GM19468 (cell line): ENCODE data around the gene AP2A2.

Source experiments
- ATAC-seq: cut with Tn5 transposase; IDR thresholded peaks from one replicate; pipeline ENCODE4 v1.9.1; 2021; ENCODE audit warnings: mild to moderate bottlenecking, moderate library complexity, moderate number of reproducible peaks; ENCODE audit not compliant: unreplicated experiment; ENCODE audit errors: extremely low read depth

The AP2A2 gene

DNA sequence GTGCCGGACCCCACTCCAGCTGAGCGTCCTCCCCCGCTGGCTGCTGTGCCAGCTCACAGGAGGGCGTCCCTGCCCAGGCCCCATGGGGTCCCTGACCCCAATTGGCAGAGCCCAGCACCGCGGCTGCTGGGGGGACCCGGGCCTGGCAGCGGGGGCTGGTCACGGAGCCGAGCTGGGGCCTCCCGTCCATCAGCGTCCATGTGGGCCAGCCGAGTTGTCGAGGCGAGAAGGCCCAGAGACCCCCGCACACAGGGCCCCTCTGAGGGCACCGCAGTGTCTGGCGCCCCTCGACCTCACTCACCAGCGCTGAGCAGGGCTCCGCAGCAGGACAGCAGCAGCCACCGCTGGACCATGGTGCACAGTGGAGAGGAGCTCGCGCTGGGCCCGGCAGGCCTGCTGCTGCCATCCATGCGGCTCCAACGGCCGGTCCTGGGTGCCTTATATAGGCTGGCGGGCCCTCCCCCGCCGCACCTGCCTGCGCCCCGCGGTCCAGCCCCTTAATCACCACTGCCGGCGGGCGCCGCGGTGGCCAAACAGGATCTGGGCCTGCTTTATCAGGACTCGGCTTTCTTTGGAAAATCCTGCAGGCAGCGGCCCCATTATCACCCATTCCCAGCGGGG, 110.7 kb downstream of the AP2A2 start, which contains the start of gene MUC6:
MUC6 (minus strand) TSS at position 416 of the 621 bp plus-strand sequence; CDS start at position 353, 63 bp downstream.
- no peak for ATAC-seq

DNA sequence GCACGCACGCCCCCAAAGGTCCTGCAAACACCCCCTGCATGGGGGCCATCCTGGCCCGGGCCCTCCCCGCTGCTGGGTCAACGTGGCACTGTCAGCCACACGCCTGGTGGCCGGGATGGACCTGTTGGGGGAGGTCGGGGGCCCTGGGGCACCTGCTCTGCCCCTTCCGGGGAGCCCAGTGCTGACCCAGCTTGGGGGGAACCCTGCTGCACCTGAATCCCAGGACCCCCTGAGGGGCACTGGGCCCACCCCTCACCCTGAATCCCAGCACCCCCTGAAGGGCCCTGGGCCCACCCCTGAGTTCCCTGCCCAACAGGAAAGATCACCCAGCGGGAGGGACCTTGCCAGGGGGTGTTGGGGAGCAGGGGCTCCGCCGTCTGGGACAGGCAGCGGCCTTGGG, 111.3 kb downstream of the AP2A2 start:
- no peak for ATAC-seq

DNA sequence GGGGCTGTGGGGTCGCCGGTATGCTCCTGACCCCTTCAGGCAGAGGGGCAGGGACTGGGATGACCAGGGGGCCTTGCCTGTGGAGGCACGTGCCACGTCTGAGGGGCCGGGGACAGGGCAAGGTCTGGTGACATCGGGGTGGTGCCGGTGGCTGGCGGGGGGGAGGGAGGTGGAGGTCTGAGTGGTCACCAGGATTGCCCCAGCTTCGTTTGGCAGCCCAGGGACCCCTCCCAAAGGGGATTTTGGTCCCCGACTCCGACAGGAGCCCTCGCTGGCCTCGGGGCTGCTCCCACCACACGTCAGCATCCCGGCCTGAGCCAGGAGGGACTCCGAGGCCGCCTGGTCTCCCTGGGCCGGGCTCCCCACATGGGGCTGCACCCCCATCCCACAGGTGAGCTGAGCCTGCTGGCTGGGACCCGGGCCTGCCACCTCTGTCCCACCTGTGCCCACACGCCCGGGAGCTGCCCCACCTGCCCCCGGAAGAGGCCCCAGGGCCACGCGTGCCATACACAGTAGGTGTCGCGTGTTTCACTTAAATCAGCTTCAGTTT, 111.9 kb downstream of the AP2A2 start:
- no peak for ATAC-seq

DNA sequence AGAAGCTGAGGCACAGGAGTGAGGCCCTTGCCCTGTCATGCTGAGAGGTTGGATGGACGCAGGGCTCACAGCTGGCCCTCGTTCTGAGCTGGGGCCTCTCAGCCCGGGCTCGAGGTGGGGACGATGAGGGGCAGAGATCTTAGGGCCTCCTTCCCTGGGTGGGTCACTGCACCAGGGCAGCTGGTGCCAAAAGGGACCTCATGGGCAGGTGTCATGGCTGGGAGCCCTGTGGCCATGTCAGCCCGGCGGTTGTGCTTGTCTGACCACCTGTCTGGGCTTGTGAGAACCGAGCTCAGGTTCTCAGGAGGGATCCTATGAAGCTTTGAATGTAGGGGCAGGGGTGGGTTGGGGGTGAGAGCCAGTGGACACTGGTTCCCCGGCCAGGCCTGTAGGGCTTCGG, 112.7 kb downstream of the AP2A2 start:
- ATAC-seq, result no peak

- ATAC-seq, result no peak
Observed at GRCh38 chr11:1038921-1039320, 113.3 kb downstream of the AP2A2 start.

DNA sequence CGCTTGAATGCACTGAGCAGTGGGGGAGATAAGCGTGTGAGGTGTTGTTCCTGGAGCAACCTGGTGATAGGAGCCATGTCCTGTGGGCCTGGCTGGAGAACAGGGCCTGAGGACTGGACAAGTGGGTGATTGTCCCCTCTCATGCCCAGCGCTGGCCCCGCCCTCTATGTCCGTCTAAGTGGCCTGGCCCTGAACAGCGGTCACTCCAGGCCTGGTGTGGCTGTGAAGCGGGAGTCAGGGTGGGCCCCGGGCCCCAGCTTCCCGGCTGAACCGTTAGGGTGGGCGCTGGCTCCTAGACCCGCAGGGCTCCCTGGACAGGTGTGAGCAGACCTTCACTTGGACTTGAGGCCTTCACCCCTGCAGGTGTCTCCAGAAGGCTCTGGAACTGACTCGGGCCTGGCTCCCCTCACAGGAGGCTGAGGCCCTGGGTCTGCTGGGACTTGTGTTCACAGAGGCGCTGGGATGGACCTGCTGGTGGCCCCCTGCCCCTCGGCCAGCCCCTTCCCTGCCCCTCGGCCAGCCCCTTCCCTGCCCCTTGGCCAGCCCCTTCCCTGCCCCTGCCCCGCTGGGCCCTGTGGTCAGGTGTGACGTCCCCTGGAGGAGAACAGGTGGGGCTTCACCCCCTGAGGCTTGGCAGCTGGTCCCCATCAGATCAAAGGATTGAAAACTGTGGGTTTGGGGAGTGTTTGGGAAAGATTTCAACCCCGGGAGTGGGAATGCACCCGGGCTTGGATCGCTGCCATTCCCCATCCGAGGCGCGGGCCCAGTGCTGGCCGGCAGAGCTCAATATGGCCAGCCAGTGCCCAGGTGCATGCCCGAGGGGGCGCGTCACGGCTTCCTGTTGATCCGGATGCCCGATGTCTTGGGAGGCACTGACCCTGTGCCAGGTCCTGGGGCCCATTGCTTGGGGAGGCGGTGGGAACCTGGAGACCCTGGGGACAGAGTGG, 114.1 kb downstream of the AP2A2 start:
- ATAC-seq, result no peak

GRCh38 chr11:1040428-1041148, 114.9 kb downstream of the AP2A2 start:
- no peak for ATAC-seq

DNA sequence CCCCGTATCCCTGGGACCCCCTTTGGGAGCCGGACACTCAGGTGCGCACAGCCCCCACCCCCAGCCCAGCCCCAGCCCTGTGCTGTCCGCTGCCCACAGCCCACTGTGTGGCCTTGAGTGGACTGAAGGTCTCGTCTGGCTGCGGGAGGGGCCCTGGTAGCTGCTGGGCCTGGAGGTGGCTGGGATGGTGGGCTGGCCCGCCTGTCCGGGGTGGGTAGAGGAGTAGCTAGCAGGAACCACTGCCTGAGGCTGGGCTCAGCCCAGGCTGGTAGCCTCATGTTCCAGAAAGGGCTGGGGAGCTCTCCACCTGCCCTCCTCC, 115.4 kb downstream of the AP2A2 start:
- ATAC-seq, result no peak

DNA sequence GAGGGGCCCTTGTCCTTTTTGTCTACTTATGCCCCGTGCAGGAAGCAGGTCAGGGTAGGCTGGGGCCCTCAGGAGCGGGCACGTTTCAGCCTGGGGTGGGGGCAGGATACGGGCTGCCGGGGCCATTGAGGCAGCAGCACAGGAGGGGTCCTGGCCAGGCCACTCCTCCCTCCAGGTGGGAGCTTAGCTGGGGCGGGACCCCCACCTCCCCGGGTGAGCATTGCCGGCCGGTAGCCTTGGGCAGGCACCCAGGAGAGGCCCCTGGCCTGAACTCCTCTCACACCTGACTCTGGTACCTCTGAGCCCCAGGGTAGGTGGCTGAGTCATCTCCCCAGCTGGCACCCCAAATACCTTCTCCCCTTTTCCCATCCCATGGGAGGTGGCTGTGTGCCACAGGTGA, 115.8 kb downstream of the AP2A2 start:
- ATAC-seq, result no peak

- no peak for ATAC-seq
Observed at GRCh38 chr11:1041936-1042608, 116.4 kb downstream of the AP2A2 start.

DNA sequence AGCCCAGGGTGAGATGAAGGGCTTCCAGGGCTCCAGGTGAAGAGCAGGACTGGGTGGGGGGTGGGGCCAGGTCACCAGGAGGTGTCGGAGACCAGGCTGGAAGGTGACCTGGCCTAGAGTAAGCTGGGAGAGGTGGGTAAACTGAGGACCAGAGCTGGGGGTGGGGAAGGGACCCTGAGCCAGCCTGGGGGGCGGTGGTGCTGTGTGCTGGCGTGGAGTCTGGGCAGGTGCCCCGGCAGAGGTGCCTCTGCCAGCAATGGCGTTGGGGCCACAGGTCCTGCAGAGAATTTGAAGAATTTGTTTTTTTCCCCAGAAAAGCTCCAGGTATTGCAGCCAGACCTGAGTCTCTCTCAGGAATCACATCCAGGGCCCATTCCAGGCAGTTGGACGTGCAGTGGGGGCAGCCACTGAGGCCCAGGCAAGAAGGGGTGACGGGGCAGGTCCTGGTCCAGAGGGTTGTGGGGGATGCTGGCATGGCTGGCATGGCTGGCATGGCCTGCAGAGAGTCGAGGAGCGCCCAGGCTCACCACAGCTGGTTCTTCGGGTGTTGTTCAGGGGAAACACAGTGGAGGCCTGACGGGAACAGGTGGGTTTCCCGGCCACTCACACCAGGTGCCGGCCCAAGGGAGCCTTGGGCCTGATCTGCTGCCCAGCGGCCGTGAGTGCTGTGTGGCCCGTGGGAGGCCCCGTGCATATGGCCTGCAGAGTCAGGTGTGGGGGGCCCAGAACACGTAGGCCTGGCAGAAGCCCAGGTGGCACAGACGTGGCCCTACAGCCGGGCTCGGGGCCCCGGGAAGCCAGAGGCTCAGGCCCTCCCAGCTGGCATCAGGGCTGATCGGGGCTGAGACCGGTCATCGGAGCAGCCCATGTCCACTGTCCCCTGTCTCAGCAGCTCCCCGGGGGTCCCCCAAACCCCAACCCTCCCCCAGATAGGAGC, 117.2 kb downstream of the AP2A2 start:
- no peak for ATAC-seq

- ATAC-seq, result no peak
Observed at GRCh38 chr11:1043563-1044096, 118.0 kb downstream of the AP2A2 start.

DNA sequence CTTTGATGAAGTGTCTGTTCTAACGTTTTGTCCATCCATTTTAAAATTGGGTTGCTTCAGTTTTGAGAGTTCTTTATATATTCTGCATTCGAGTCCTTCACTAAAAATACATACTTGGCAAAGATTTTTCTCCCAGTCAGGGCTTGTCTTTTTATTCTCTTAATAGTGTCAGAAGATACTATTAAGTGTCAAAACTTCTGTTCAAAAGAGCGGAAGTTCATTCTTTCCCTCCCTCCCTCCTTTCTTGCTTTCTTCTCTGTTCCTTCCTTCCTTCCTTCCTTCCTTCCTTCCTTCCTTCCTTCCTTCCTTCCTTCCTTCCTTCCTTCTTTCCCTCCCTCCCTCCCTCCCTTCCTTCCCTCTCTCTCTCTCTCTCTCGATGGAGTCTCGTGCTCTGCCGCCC, 118.5 kb downstream of the AP2A2 start:
- no peak for ATAC-seq

GRCh38 chr11:1047595-1048156, 122.0 kb downstream of the AP2A2 start:
- no peak for ATAC-seq

- no peak for ATAC-seq
Observed at GRCh38 chr11:1048375-1049070, 122.9 kb downstream of the AP2A2 start.

GRCh38 chr11:1049071-1049405, 123.4 kb downstream of the AP2A2 start:
- no peak for ATAC-seq

- no peak for ATAC-seq
Observed at GRCh38 chr11:1049431-1049891, 123.8 kb downstream of the AP2A2 start.
